GM19328 (cell line): ENCODE data around the gene MRTFB.

Experiments used
- ATAC-seq: cut with Tn5 transposase; IDR thresholded peaks from one replicate; pipeline ENCODE4 v1.9.1; 2021; ENCODE audit warnings: mild to moderate bottlenecking, moderate library complexity; ENCODE audit not compliant: unreplicated experiment

The MRTFB gene

GRCh38 chr16:14306485-14307058, 235.5 kb downstream of the MRTFB start:
- ATAC-seq: no peak

- ATAC-seq: no peak
Measured at GRCh38 chr16:14307059-14307526, 236.0 kb downstream of the MRTFB start.

- no peak for ATAC-seq
Measured at GRCh38 chr16:14307527-14308367, 236.6 kb downstream of the MRTFB start.

- no peak for ATAC-seq
Measured at GRCh38 chr16:14308368-14308723, 237.2 kb downstream of the MRTFB start.

GRCh38 chr16:14309001-14309886, 238.1 kb downstream of the MRTFB start:
- no peak for ATAC-seq

GRCh38 chr16:14309906-14310305, 238.8 kb downstream of the MRTFB start:
- ATAC-seq: no peak

GRCh38 chr16:14310519-14310991, 239.4 kb downstream of the MRTFB start:
- no peak for ATAC-seq

GRCh38 chr16:14314116-14314515, 243.0 kb downstream of the MRTFB start:
- ATAC-seq: no peak

GRCh38 chr16:14315683-14316320, 244.7 kb downstream of the MRTFB start:
- no peak for ATAC-seq
